IPS-NIHi7 (cell line): ENCODE results near the gene NPY5R.

ENCODE experiments used
- DNase-seq: peaks from one replicate; pipeline ENCODE4 v3.0.0; 2012; ENCODE audit warnings: mixed read lengths; ENCODE audit errors: extremely low spot score

Gene NPY5R

GRCh38 chr4:163343604-163344146 lies at the start of gene NPY5R:
Gene NPY5R, plus strand, starts transcription at chr4:163343892. Its CDS starts 6,382 bp downstream, at chr4:163350274.
- peak; percentile 26 for DNase-seq

GRCh38 chr4:163295138-163295537 lies 48.6 kb upstream of the NPY5R start:
- no peak for DNase-seq

- no peak for DNase-seq
Measured at GRCh38 chr4:163300445-163300844, 43.2 kb upstream of the NPY5R start.

GRCh38 chr4:163303069-163303468 lies 40.6 kb upstream of the NPY5R start:
- no peak for DNase-seq

- DNase-seq = no peak
Measured at GRCh38 chr4:163309466-163309865, 34.2 kb upstream of the NPY5R start.

GRCh38 chr4:163317110-163317509 lies 26.6 kb upstream of the NPY5R start:
- no peak for DNase-seq

- DNase-seq = no peak
Measured at GRCh38 chr4:163330916-163331628, 12.6 kb upstream of the NPY5R start.

GRCh38 chr4:163331629-163332376 lies 11.9 kb upstream of the NPY5R start:
- DNase-seq = peak; percentile 46

GRCh38 chr4:163332526-163333406 lies 10.9 kb upstream of the NPY5R start, which contains the start of gene NPY1R:
Gene NPY1R, minus strand, starts transcription at chr4:163332596. Its CDS starts 6,042 bp downstream, at chr4:163326554.
- peak; percentile 84 for DNase-seq

GRCh38 chr4:163335384-163335783 lies 8.3 kb upstream of the NPY5R start:
- DNase-seq = no peak

- peak; percentile 54 for DNase-seq
Measured at GRCh38 chr4:163344147-163345125, 744 bp downstream of the NPY5R start.

- DNase-seq = no peak
Measured at GRCh38 chr4:163350672-163351071, 7.0 kb downstream of the NPY5R start.

GRCh38 chr4:163353054-163353453 lies 9.4 kb downstream of the NPY5R start:
- DNase-seq = no peak

GRCh38 chr4:163356104-163356503 lies 12.4 kb downstream of the NPY5R start:
- no peak for DNase-seq

GRCh38 chr4:163367651-163368050 lies 24.0 kb downstream of the NPY5R start:
- no peak for DNase-seq

GRCh38 chr4:163372029-163372428 lies 28.3 kb downstream of the NPY5R start:
- DNase-seq = no peak

- no peak for DNase-seq
Measured at GRCh38 chr4:163378661-163379060, 35.0 kb downstream of the NPY5R start.

- DNase-seq = no peak
Measured at GRCh38 chr4:163380703-163381102, 37.0 kb downstream of the NPY5R start.

GRCh38 chr4:163382178-163382869 lies 38.6 kb downstream of the NPY5R start:
- no peak for DNase-seq

- DNase-seq = no peak
Measured at GRCh38 chr4:163384434-163384833, 40.7 kb downstream of the NPY5R start.
